GM18909 (cell line): ENCODE data around the gene HKDC1.
"Not testable (repeated sequence)": the region's sequence is repeated elsewhere in the genome, so short reads cannot be mapped to it uniquely, and the experiment has no call there.

Source experiments
- ATAC-seq: cut with Tn5 transposase; IDR thresholded peaks from one replicate; pipeline ENCODE4 v1.9.1; 2021; ENCODE audit warnings: mild to moderate bottlenecking; ENCODE audit not compliant: unreplicated experiment, poor library complexity

The HKDC1 gene

DNA sequence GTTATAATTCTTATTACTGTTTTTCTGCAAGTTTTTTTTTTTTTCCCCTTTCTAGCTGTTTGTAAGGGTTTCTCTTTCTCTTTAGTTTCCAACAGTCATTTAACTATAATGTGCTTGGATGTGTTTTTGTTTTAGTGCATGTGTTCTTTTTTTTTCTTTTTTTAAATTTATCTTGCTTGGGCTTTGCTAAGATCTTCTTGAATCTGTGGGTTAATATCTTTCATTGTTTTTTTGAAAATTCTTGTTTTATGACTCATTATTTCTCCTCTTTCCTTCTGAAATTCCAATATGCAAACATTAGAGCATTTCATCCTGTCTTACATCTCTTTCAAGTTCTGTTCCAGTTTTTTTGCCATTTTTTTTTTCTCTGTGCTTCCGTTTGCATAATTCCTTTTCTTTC, 52.5 kb downstream of the HKDC1 start:
- ATAC-seq = no peak

DNA sequence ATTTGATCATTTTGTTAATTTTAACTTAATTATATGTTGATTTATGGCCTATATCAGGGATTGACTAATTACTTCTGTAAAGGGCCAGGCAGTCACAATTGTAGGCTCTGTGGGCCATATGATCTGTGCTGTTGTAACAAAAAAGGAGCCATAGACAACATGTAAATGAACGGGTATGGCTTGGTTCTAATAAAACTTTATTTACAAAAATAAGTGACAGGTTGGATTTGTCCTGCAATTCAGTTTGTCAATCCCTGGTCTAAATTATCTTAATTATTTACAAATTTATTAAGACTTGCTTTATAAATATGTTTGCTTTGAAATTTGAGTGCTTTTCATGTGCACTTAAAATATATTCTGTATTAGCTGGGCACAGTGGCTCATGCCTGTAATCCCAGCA, 55.3 kb downstream of the HKDC1 start:
- no peak for ATAC-seq

DNA sequence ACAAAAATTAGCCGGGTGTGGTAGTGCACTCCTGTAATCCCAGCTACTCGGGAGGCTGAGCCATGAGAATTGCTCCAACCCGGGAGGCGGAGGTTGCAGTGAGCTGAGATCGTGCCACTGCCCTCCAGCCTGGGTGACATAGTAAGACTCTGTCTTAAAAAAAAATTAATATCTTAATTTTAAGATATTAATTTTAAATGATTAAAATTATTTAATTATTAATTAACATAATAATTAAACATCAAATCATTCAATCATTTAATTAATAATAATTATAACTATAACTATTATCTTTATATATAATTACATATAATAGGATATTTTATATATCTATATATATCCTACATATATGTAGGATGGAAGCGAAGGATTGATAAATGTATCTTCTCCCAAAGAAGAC, 56.4 kb downstream of the HKDC1 start:
- no peak for ATAC-seq

DNA sequence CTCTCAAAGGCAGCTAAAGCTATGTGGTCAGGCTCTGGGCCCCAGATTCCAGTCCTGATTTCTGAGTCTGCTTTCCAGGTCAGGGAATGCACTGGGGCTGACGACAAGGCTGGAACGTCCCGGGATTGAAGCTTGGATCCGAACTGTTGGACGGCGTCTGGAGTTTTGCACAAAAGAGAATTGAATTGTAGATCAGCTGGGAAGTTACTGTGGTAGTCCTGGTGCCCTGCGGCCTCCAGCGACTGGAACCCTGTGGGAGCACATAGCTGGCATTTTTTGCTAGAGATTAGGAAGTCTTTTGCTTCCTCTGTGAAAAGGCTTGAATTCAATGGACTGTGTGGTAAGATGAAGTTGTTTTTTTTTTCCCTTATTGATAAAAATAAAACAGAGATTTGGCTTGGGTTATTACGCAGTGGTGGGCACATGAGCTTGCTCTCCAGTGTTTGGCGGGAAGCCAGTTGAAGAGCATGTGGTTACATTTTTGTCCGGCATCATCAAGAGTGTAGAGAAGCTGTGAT, 58.4 kb downstream of the HKDC1 start, which contains the start of gene HK1:
TSS of gene HK1 (plus strand) at position 51 of the 518 bp plus-strand sequence.
- ATAC-seq = no peak

GRCh38 chr10:69279110-69279509, 59.0 kb downstream of the HKDC1 start:
- no peak for ATAC-seq

DNA sequence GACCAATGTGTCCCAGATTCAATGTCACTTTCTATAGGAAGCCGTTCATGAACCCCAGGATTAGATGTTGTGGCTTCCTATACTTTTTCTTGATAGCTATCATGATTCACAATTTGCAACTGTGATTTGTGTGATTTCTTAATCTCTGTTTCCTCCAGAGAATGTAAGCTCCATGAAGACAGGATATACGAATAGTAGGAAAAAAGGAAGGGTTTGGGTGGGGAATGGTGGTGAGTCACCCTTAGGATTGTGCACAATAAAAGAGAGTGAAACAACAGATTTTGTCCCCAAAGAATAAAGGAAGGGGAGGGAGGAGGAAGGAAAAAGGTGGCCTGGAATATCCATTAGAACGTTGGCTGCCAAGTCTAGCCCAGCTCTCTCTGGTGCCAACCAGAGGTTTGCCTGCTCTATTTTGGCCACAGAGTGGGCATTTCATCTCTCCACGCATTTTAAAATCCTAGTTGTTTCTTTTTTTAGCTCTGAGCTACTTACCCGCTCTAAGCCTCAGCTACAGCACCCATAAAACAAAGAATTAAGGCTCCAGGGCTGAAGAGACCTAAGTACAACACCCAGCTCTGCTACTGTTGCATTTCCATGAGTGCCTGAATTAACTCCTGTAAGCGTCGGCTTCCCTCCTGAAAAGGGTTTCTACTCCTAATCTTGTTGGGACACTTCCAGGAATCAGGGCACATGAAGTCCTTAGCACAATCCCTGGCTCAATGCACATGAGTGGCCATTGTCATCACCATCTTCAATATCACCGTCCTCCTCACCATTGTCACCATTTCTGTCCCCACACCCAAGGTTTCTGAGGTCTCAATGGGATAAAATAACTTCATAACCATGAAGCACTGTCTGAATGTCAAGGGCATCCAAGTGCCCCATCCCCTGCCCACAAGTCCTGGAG, 61.6 kb downstream of the HKDC1 start:
- no peak for ATAC-seq

- not testable (repeated sequence) for ATAC-seq
Observed at GRCh38 chr10:69284402-69284801, 64.3 kb downstream of the HKDC1 start.

- no peak for ATAC-seq
Observed at GRCh38 chr10:69285699-69286098, 65.6 kb downstream of the HKDC1 start.

- ATAC-seq = no peak
Observed at GRCh38 chr10:69287181-69287580, 67.0 kb downstream of the HKDC1 start.

DNA sequence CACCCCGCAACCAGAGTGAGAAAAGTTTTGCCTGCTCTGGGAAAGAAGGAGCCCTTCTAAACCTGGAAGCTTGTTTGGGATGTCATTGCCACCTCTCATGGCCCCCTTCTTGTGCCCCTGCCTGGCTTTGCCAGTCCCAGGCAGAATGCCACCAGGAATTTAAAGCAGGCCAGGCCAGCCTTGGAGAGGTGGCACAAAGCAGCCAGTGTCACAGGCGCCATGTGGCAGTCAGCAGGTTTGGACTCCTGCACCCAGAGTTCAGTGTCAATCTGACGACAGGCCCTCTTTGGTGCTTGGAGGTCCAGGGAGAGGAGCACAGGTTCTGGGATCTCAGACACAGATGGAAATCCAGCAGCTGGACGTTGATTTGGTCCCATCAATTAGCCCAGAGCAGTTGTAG, 70.9 kb downstream of the HKDC1 start:
- no peak for ATAC-seq

- ATAC-seq = no peak
Observed at GRCh38 chr10:69292459-69292858, 72.3 kb downstream of the HKDC1 start.

- ATAC-seq = no peak
Observed at GRCh38 chr10:69295027-69295636, 75.0 kb downstream of the HKDC1 start.

DNA sequence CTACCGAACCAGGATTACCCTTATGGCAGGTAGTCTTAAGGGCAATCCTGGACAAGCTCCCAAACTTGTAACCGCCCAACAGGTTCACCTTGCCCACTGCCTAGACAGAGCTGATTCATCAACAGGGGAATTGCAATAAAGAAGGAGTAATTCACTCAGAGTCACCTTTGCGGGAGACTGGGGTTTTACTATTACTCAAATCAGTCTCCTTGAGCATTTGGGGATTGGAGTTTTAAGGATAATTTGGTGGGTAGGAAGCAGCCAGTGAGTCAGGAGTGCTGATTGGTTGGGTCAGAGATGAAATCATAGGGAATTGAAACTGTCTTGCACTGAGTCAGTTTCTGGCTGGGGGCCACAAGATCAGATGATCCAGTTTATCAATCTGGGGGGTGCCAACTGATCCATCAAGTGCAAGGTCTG, 83.5 kb downstream of the HKDC1 start:
- no peak for ATAC-seq

- no peak for ATAC-seq
Observed at GRCh38 chr10:69306421-69306820, 86.3 kb downstream of the HKDC1 start.

GRCh38 chr10:69307434-69307833, 87.3 kb downstream of the HKDC1 start:
- ATAC-seq = no peak

DNA sequence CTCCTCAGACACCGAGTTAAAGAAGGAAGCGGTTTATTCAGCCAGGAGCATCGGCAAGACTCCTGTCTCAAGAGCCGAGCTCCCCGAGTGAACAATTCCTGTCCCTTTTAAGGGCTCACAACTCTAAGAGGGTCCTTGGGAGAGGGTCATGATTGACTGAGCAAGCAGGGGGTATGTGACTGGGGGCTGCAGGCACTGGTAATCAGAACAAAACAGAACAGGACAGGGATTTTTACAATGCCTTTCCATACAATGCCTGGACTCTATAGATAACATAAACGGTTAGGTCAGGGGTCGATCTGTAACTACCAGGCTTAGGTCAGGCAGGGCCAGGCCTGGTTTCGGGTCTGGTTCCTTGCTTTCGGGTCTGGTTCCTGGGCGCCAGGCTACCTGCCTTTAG, 88.2 kb downstream of the HKDC1 start:
- ATAC-seq = not testable (repeated sequence)

- no peak for ATAC-seq
Observed at GRCh38 chr10:69311309-69311708, 91.2 kb downstream of the HKDC1 start.

DNA sequence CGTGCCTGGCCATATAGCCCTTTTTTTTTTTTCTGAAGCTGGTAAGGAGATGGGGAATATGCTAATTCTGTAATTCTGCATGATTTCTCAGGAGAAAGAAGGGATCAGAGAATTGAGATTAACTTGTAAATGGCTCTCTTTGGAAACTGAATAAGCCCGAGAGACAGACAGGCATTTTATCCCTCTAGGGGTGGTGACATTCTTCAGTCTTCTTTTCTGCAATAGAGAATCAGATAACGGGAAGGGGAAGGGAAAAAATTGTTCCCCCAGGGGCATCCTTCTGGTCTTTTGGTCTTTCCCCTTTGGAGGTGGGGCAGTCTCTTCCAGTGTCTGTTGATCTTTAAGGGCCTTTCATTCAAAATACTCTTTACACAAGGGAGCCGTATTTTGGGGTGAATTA, 92.4 kb downstream of the HKDC1 start:
- no peak for ATAC-seq

DNA sequence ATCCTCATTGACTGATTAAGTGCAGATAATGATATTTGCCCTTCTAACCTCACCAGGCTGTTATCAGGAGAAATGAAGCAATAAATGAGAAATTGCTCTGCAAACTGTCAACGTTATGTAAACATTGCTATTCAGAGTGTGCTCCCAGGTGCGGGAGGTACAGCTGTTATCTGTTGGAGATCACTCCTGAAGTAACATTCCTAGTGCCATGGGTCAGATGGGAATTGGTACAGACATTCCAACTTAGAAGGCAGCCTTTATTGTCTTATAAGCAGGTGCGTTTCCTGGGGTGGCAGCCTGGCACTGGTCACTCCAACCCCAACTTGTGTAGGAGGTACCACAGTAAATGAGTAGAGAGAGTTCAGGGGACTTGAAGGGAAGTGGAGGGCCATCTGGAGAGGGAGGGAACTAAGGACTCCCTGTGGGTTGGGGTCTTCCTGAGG, 95.0 kb downstream of the HKDC1 start:
- no peak for ATAC-seq

DNA sequence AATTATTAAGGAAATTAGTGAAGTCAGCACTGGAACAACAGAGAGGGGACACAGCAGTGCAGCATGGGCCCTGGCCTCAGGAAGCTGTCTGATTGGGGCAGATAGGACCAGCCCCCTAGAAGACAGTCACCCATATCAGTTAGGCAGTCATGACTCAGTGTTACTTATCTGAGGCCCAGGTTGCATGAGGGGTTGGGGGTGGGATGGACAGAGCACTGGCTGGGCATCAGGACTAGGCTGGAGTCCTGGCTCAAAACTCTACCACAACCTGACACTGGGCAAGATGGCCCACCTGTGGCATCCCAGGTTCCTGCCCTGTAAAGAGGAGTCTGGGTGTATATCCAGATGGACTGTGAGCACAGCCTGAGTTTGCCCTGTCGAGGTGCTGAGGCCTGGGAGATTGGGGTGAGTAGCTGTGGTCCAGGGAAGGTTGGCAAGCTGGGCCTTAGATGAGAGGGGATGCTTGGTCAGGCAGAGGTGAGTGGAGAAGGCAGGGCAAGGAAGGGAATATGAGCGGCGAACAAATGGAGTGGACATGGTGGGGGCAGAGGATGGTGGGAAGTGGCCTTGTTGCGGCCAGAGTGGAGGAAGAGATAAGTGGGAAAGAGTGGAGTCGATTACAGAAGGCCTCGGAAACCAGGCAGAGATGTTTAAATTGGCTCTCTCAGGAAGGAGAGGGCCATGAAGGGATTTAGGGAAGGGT, 95.6 kb downstream of the HKDC1 start:
- no peak for ATAC-seq
